ENCODE results near the gene IFNGR2. TPM values are rescaled to one million over a fixed set of nuclear protein-coding genes. Genes with fewer than 3 reads are reported as not detected.

The IFNGR2 gene
- total and polyA plus RNA-seq, 2 experiments from 2014 or later: 21.9 to 29.4 TPM

- H3K79me2 ChIP-seq (replicated peaks; ENCODE audit: insufficient read depth): no peaks in the 10 kb centered on the region
- H3K27ac ChIP-seq (ENCODE audit: low read depth): peak overlapping the region; percentile 76
- no peak for DNase-seq (ENCODE audit: low spot score)
- no peaks in the 10 kb centered on the region for H3K27me3 ChIP-seq (ENCODE audit: insufficient read depth)
- no peak for ATAC-seq
- no peaks in the 10 kb centered on the region for H3K9me2 ChIP-seq (ENCODE audit: insufficient read depth)
- H3K4me1 ChIP-seq (ENCODE audit: insufficient read depth): no peaks in the 10 kb centered on the region
- H3K4me3 Mint-ChIP-seq: no peak overlapping the region
- TF ChIP-seq ETS1 (IDR thresholded peaks at IDR 0.05) (no peak), STAT1 (IDR thresholded peaks at IDR 0.05; ENCODE audit: unreplicated experiment) (no peak), ZNF462 (CRISPR knock-in tag; IDR thresholded peaks at IDR 0.05) (no peak), EZH2phosphoT487 (IDR thresholded peaks at IDR 0.05; ENCODE audit: unreplicated experiment) (no peak), REST (IDR thresholded peaks at IDR 0.05; ENCODE audit: unreplicated experiment) (no peak)
- no peak overlapping the region for H3K4me2 ChIP-seq
- peaks cover 8% of the 10 kb centered on the region; the same call in 2 of the 3 replicates for H3K36me3 Mint-ChIP-seq (ENCODE audit: low read depth)
- peaks cover 3% of the 10 kb centered on the region for H3K36me3 ChIP-seq (ENCODE audit: insufficient read depth)
- H3K27ac Mint-ChIP-seq: no peak overlapping the region
- H3F3A ChIP-seq (replicated peaks; ENCODE audit: low read depth): no peaks in the 10 kb centered on the region
- no peaks in the 10 kb centered on the region for H3K9me3 Mint-ChIP-seq
- no peaks in the 10 kb centered on the region; the same call in 1 of the 2 replicates for H4K20me1 ChIP-seq (replicated peaks; ENCODE audit: insufficient read depth)
- H3K4me1 Mint-ChIP-seq: no peaks in the 10 kb centered on the region
- peaks cover 7% of the 10 kb centered on the region for H3K27me3 Mint-ChIP-seq (ENCODE audit: insufficient read depth, low read depth, poor library complexity)
- H3K4me3 ChIP-seq: no peak overlapping the region
- H2AFZ ChIP-seq: no peak overlapping the region
These were observed 38.6 kb downstream of the IFNGR2 start for GRCh38 chr21:33441489-33442477.
